ENCODE results near the gene PLAU.

GRCh38 chr10:73893426-73893825 lies 17.5 kb upstream of the PLAU start:
- TF ChIP-seq CTCF (IDR thresholded peaks at IDR 0.05; ENCODE audit: low read depth, low read length, poor library complexity, severe bottlenecking) = no peak
- TF ChIP-seq EZH2phosphoT487 (IDR thresholded peaks at IDR 0.05; ENCODE audit: borderline replicate concordance, low read length) = no peak

Data from DOHH2 (cell line).